OCI-M2 (cell line): ENCODE measurements around the gene UQCRC2.
"Not testable (repeated sequence)": the region's sequence is repeated elsewhere in the genome, so short reads cannot be mapped to it uniquely, and the experiment has no call there.

ENCODE experiments used
- DNase-seq: peaks from one replicate; lab custom pipeline; 2025; ENCODE audit not compliant: unreplicated experiment; lab: John Stamatoyannopoulos, UW

UQCRC2 gene

DNA sequence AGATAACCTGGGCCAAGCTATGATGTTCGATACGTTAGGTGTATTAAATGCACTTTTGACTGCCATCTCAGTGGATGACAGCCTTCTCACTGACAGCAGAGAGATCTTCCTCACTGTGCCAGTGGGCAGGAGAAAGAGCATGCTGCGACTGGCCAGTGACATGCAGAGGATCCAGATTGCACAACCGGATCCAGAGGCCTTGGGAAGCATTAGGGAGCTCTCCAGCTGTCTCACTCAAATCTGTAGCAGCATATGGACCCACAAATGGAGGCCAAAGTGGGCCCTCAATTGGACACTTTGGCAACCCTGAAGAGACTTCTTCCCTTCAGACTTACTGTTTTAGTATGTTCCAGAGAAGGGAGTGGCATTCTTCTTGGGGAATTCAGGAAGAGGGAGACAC lies 26.9 kb downstream of the UQCRC2 start:
- no peak for DNase-seq

DNA sequence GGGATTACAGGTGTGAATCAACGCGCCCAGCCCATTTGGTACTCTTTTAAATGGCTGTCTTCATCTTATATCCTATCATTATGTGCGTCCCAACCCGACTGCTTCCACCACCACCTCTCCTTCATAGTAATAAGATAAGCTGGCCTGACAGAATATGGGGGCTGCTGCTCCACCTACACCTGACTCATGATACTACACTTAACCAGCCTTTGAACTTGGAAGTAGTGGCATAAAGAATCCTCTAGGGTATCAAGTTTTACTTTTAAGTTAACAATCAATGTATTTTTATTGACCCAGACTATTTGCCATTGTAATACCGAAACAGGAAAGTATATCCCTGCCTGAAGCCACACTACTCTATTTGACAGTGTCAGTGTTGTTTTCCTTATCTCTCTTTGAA lies 28.9 kb downstream of the UQCRC2 start:
- no peak for DNase-seq

GRCh38 chr16:21984062-21984461 lies 30.9 kb downstream of the UQCRC2 start:
- DNase-seq = no peak

DNA sequence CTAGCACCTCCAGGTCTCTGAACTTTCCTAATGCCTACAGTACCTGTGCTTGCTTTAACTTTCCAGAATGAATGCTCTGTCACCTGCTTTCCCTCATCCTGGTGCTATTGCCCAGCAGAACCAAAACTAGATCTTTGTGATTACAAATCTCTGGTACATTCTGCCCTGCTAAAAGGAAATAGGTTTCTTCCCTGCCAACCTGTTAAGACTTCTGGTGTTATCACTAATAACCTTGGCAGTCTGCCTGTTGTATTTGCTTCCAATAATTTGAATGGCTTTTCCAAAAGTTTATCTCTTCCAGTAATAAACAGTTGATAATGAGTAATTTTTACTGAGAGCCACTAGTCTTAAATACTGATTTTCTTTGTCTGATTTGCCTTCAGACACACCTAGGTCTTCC lies 32.4 kb downstream of the UQCRC2 start:
- DNase-seq = no peak

DNA sequence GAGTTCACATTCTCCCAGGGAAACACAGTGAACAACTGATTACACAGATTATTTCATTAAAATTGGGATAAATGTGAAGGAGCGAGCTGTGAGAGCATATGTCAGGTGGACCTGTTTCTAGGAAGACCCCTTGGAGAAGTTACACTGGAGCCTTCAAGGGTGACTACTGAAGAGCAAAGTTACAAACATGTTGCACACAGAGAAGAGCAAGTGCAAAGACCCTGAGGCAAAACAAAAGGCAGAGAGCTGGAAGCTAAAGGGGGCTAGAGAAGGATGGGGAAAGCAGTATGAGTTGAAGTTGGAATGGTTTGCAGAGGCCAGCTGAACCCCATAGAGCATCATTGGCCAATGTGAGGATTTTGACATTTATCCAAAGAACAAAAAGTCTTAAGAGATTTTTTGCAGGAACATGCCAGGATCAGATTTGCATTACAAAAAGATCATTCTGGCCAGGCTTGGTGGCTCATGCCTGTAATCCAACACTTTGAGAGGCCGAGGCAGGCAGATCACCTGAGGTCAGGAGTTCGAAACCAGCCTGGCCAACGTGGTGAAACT lies 33.6 kb downstream of the UQCRC2 start:
- DNase-seq = no peak

GRCh38 chr16:21987498-21987897 lies 34.3 kb downstream of the UQCRC2 start:
- DNase-seq = no peak

- no peak for DNase-seq
Observed at GRCh38 chr16:21989133-21989532, 36.0 kb downstream of the UQCRC2 start.

DNA sequence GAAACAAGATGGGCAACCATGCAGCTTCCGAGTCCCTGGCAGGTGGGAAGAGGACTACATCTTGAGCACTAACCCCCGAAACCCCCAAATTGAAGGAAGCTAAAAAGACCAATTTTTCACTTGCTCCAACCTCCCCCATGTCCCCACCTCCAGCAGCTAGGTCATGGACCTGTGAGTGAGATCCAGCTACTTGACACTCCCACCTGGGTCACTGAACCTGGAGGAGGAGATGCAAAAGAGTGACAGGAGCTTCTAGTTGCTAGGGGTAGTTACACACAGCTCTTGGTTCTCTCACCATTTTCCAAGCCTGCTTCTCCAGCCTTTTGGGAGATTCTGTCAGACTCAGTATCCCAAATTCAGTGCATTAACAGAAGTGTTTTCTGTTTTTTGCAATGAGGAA lies 36.6 kb downstream of the UQCRC2 start:
- DNase-seq = no peak

- no peak for DNase-seq
Observed at GRCh38 chr16:21990381-21990944, 37.3 kb downstream of the UQCRC2 start.

GRCh38 chr16:21991621-21992020 lies 38.5 kb downstream of the UQCRC2 start:
- DNase-seq = no peak

GRCh38 chr16:21994856-21995465 lies 41.8 kb downstream of the UQCRC2 start:
- DNase-seq = no peak

DNA sequence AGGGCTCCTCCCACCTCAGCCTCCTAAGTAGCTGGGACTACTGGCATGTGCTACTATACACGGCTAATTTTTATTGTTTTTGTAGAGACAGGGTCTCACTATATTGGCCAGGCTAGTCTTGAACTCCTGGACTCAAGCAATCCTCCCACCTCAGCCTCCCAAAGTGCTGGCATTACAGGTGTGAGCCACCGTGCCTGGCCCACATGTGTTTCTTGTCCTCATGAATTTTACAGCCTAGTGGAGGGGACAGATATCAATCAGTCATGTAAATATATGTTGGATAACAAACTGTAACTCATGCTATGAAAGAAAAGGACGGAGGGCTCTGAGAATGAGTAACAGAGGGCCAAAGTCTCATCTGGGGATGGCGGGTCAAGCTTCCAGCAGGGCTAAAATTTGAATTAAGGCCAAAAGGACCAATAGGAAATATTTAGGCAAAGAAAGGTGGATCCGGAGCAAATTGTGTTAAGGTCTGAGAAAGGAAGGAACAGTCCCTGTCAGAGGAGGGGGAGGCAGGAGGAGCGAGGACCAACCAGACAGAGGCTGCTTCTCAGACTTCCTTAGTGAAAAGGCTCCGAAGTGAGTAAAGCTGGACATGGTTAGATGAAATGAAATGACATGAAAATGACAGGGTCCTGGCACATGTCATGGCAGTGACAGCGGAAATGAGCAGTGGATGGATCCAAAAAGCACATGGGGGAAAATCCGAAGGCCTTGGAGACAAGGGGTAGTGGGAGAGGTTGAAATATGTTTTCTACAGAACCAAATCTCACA lies 43.9 kb downstream of the UQCRC2 start:
- DNase-seq = no peak

GRCh38 chr16:21997697-21998480 lies 44.7 kb downstream of the UQCRC2 start:
- DNase-seq = no peak

DNA sequence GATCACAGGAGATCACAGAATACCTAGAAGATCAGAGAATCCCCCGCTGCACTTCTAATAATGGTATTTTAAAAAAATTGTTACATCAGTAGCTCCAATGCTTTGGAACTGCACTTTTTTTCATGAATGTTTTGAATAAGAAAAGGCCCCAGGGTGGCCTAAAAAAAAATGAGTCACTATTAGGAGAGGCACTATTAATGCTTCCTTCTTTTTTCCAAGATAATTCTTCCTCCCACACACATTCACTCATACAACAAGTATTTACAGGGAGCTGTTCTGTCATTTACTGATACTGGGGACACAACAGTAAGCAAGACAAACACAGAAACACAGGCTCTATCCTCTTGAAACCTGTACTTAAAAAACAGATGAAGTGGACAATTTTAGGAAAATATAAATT lies 48.4 kb downstream of the UQCRC2 start:
- DNase-seq = no peak

- not testable (repeated sequence) for DNase-seq
Observed at GRCh38 chr16:22002047-22002446, 48.9 kb downstream of the UQCRC2 start.

DNA sequence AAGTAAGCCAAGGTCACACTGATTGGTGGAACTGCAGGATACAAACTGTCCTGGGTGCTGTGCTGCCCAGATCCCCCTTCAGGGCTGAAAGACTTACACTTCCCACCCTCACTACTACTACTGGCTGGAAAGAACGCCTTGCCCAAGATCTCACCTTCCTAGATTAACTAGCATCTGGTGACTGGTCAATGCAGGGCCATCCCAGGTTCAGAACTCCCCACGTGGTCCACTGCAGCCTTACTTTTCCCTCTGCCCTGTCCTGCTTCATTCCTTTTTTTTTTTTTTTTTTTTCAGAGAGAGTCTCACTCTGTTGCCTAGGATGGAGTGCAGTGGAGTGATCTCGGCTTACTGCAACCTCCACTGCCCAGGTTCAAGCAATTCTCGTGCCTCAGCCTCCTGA lies 50.0 kb downstream of the UQCRC2 start:
- DNase-seq = no peak

DNA sequence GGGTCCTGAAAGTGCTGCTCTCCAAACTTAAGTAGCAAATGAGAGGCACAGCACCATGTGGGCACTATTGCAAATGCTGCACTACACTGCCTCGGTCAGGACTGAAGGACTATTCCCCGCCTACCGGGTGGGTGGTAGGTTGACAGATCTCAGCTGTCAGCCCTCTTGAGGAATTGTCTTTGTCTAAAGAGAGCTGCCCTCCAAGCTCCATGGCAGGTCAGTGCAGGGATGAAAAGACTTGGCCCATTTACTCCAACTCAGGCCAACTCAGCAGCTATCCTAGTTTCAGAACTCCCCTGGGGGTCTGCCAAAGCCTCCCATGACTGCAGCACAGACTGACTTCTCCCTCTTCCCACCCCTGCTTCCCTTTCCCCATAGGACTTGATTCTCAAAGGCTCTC lies 51.2 kb downstream of the UQCRC2 start:
- DNase-seq = no peak

DNA sequence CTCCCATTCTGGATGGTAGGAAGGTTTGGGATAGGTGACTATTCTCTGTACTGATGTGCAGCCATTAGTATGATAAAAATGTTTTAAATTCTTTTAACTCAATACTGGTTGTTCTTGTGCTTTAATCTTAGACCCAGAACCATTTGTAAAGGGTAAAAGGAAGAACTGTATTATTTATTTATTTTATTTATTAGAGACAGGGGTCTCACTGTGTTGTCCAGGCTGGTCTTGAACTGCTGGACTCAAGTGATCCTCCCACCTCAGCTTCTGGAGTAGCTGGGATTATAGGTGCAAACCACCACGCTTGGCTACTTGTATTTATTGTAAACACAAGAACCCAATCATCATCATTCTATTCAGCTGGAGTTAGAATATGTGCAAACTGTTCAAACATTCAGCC lies 52.6 kb downstream of the UQCRC2 start:
- no peak for DNase-seq

DNA sequence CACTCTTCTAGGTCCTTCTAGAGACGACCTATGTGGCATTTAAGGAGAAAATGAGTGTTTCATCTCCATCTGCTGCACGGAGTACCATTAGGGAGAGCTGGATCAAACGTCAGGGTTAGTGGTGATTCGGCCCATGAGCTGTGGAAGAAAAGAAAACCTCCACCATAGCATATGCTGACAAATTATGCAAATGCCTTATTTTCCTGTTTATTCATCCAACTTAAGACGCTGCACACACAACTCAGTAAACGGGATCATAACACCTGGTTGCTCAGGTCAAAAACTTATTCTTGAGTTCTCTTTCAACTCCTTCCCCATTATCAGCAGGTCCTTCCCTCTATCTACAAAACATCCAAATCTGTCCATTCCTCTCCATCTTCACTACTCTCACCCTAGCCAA lies 53.5 kb downstream of the UQCRC2 start:
- DNase-seq = no peak

GRCh38 chr16:22007159-22007508 lies 54.0 kb downstream of the UQCRC2 start:
- DNase-seq = no peak

DNA sequence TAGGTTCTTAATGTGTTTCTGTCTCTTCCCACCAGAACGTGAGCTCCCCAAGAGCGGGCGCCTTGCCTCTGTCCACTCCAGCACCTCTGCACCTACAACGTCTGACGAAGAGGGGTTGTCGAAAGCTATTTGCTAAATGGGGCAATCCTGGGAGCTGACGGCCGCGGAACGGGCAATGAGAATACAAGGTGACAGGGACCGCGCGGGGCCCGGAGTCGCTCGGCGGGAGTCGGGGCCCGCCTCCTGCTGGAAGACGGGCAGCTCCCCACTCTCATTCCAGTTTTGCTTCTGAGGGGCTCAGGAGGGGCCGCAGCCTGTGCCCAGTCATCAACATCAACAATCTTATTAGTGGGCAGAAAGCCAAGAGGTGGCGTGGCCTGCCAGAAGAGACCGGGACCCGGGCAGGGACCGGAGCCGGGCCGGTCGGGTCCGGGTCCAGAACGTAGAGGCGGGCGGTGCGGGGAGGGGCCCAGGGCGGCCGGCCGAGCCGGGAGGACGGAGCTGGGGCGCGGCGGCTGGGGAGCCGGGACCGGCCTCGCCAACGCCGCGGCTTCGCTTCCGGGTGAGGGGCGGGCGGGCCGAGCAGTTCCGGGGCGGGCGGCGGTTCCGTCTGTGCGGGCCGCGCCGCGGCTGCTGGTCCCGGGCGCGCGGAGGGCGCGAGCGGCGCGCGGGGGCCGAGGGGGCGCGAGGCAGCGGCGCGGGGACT lies 54.5 kb downstream of the UQCRC2 start, which contains the start of gene MOSMO:
Gene MOSMO (plus strand): TSS at position 603 of the 706 bp plus-strand sequence. CDS start 191 bp downstream, outside the sequence.
- no peak for DNase-seq
